Stimulated activated CD4-positive, alpha-beta T cell treated with anti-CD3 and anti-CD28 coated beads, Interleukin-15, amount 100 ng/mL, for 48 hours (primary cell): ENCODE data around the gene TBC1D7.
"Not testable (repeated sequence)": the region's sequence is repeated elsewhere in the genome, so short reads cannot be mapped to it uniquely, and the experiment has no call there.

Experiments
- DNase-seq, 2 donors: peaks; one replicate each; pipeline ENCODE4 v3.0.0-alpha.2; 2020; ENCODE audit warnings: low read depth in 2 of 2

The TBC1D7 gene

DNA sequence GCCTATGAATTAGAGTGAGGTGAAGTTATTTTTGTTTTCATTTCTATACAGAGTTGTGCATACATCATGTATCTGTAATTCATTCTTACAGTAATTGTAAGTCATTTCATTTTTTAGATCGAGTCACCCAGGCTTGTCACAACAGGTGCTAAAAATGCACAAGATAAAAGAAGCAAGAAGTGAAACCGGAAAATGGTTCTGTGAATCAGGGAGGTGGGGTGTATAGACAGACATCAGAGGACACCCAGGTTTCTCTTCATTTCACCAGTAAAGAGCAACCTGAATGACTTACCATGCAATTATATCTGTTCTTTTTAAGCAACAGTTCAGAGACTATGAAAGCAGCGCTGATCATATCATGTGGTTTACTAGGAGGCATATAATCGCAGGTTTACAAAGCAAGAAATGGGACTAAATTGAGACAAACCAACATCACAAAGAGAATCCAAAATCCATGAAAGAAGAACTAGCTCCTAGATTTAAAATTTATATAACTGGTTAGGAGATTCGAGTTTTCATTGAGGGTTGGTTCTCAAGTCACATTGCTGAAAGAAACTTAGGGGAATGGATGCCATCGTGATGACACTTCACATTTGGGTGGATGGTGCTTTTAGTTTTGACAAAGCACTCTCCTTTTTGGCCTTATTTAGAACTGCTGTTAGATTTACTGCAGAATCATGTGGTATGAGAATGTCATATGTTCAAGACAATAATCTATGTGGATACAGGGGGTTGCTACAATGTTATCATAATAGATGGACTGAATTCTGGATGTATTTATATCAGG is 27.9 kb upstream of the TBC1D7 start:
- DNase-seq = peak in 1 of 2 donors; percentile 14

DNA sequence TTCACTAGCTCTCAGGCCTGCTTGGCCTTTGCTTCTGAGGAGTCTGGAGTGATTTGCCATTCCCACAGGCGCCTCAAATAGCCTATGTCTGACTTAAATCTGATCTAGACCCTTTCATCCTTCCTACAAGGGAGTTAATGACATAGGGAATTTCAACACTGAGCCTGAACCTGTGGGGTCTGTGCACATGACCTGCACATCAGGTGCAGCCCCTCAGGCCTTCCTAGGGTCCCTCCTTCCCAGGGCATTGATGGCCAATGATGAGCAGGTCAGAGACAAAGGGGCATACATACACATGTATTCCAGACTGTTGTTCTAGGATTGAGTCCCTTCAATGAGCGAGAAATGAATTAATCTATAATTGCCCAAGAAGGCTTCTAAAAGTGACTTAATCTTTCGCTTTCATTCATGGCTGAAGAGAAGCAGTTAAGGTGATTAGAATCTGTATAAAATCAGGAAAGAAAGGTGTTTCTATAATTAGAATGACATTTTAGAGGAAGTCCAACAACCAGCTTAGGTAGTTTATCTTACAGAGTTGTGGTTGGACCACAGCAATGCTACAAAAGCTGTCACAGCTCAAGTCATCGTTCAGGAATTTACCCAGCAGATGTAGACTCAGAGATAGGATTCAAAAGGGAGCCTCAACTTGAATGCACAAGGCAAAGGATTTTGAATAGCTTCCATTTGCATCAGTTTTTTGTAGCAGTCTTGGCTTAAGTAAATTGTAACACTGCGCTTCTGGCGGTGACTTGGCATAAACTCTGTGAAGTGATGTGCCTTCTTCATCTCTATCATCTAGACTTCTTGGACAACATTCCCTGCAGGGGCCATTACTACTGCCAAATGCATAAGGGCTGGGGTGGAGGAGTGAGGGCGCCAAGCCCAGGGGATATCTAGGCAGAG is 27.0 kb upstream of the TBC1D7 start:
- peak in 1 of 2 donors; percentile 11 for DNase-seq

DNA sequence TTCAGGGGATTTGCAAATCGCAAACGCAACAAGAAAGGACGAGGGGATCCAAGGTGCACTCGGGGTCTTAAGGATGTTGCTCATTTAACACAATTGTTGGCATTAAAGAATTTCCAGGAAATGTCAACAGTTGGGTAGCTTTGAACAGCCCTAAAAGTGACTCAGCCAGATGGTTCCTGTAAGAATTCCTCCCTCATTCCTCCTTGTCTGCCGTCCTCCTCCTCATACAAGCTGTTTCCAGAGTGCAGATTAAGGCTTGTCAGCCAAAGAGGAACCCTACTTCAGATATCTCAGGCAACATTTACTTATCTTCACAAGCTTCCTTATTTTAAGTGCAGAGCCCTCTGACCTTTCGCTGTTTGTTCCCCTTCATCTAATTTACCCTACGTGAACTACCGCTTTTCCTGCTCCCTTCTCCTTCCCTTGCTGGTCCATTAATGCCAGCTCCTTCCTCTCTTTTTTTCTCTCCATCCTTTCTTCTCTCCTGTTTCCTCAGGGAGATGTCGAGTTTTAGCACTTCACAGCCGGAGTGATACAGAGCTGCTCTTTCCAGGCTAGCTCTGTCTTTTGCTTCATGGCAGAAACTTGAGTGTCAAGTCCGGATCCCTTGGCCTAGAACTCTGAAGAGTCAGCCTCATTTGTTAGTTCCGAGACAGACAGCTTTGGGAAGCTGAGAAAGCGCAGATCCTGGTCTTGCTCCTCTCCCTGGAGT is 26.1 kb upstream of the TBC1D7 start:
- DNase-seq = no peak

DNA sequence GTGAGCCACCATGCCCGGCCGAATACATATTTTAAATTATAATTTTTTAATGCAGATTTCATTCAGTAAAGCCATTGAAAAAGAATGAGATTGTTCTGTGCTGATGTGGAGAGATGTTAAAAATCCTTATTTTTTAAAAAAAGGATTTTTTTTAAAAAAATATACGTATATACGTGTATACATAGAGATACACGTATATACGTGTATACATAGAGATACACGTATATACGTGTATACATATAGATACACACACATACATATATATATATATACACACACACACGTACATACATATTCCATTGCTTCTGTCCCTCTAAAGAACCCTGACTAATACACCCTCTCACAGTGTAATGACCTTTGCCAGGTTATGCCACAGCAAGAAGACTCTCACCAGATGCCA is 23.8 kb upstream of the TBC1D7 start:
- DNase-seq = no peak

DNA sequence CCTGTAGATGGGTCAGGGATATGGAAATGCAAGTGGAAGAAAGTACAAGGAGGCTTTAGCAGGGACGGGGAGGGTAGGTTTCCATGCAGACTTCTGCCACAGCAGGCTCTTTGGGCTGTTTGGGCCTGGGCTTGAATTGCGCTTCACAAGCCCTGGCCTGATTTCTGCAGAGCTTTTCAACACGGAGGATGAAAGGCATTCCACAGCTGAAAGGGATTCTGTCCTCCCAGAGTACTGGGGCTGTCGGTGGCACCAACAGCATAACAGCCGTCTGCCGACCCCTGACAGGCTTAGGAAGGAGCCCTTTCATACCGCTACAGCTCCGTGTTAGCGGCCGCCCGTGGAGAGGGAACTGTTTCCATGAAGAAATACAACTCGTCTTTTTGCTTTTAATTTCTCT is 22.9 kb upstream of the TBC1D7 start:
- DNase-seq = no peak

DNA sequence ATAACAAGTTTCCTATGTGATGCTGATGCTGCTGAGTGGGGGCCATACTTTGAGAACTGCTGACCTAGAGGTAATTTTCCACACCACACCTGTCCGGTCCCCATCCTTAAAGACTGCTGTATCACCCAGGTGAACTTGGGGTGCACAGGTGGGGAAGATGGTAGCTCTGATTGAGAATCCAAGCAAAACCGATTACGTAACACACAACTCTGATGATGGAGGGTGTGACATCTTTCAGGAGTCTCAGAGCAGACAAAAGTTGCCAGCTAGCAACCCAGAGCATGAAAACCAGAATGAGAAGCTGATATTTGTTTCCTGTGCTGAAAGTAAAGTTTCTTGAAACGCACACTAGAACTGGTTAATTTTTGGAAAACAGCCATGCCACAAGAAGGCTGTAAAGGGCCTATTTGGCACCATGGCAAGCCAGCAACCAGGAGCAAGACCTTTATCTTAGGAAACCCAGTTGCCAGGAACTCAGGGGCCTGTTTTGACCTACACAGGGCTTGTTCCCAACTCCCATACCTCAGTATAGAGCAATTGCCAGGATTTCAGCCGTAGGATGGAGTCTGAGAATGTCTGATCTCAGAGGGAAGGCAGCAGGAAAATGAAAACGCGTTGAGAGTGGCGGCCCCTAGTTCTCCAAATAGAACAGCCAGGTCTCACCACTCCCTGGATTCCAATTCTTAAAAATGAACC is 21.6 kb upstream of the TBC1D7 start:
- DNase-seq = no peak

DNA sequence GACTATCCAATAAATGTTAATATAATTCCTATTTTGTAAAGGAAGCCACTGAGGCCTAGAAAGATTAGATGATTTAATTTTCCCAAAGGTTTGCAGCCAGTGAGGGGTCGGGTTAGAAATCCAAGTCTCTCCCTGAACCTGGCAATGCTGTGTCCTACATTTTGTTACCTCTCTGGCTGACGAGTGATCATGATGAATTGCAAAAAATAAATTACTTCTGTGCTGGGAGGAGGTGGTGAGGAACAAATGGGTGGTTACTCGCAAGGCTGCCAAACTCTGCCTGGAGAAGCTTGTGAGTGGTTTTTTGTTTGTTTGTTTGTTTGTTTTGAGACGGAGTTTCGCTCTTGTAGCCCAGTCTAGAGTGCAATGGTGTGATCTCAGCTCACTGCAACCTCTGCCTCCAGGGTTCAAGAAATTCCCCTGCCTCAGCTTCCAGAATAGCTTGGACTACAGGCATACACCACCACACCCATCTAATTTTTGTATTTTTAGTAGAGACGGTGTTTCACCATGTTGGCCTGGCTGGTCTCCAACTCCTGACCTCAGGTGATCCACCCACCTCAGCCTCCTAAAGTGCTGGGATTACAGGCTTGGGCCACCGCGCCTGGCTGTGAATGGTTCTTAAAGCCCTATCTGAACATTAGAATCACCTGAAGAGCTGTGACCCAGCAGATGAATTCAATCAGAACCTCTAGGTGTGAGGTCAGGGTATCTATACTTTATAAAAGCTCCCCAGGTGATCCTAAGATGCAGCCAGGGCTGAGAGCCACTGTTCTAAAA is 20.2 kb upstream of the TBC1D7 start:
- no peak for DNase-seq

DNA sequence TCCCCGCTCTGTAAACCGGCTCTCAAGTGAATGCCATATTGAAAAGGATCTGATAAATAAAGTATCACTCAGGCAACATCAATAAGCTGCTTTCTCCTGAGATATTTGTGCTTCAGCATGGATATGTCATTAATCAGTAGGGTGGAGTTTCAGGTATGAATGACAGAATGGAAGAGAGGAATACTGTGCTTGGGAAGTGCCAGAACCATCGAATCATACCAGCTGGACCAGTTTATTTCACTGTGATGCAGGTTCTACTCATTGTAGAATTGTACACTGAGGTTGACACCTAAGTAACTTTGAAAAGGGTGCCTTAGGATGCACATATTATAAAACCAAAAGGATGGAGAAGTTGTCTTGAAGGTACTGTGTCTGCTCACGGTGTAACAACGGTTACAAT is 17.9 kb upstream of the TBC1D7 start:
- no peak for DNase-seq

DNA sequence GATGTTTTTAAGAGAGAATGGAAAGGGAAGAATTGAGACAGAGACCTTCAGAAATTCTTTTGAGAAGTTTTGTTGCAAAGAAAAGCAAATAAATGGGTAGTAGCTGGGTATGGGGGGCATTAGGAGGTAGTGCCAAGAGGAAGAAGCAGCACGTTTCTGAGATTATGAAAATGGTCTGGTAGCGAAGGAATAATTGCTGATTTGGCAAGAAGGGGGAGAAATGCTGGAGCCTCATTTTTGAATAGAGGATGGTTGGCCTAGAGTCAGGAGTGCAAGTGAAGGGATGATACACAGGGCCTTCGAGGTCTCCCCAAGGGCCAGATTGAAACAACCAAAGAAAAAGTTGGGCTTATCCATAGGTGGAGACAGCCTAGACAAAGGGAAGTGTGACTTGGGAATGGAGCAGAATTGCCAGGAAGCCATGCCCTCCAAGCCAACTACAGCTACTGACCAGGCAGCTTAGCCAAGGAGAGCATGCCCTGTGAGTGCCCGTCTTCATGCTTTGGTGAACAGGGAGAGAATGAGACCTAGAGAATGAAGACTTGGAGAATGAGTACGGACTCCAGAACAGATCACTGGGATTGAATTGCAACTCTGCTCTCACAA is 14.2 kb upstream of the TBC1D7 start:
- no peak for DNase-seq

DNA sequence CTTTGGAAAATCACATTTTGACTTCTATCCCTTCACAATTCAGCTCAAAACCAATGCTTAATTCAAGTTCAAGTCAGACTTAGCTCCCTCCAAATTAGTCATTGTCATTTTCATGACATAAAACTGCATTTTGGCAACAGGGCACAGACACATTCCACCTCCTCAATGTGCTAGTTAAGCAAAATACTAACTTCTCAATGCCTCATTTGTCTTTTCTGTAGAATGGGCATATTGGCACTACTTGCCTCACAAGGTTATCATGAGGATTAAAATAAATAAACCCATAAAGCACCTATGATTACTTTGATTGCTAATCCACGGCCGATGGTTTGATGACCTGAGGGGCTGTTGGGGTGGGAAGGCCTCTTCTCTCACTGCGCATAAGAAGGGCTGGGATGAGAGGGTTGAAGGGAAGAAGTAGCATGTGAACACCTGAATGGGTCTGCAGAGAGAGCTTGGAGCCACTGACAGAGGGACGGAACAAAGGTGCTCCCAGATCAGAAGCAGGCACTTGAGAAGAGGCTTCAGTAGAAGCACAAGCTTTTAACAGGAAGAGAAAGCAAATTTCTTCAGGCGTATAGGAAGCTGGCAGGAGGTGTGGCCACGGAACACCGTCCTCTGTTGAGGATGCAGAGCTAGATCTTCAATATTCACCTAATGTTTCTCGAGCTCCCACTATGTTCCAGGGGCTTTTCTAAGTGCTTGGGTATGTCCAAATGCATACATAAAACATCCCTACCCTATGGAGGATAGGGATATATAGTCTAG is 11.7 kb upstream of the TBC1D7 start:
- DNase-seq = no peak

DNA sequence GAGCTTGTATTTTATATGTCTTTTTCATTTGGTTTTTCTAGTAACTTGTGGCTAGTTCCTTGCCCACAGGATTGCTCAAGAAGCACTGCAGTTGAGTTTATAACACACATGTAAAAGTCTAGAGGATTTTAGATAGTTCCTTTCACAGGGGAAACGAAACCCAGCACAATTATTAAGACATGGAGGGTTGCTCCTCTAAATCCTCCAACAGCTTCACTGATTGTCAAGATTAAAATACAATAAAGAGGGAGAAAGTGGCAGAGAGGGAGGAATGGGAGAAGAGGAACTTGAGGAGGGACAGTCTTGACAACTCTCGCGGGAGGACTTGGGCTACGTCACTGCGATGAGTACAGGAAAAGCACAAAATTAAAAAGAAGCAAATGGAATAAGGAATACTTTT is 9.7 kb upstream of the TBC1D7 start:
- no peak for DNase-seq

DNA sequence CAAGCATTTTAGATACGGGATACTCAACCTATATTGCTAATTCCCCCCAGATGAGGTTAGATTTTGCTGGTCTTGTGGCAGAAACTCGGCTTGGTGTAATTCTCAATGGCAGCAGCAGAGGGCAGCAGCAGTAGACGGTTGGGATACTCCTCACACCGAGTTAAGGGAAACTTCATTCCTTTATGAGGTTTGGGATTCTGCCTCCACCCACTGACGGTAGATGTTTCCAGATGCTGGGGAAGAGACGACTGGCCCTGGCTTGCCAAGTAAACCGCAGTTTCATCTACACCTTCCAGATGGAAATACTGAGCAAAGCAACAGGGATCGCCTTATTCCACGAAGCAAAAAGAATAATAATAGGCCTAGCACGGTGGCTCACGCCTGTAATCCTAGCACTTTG is 8.2 kb upstream of the TBC1D7 start:
- DNase-seq = peak; percentile 54 to 55

DNA sequence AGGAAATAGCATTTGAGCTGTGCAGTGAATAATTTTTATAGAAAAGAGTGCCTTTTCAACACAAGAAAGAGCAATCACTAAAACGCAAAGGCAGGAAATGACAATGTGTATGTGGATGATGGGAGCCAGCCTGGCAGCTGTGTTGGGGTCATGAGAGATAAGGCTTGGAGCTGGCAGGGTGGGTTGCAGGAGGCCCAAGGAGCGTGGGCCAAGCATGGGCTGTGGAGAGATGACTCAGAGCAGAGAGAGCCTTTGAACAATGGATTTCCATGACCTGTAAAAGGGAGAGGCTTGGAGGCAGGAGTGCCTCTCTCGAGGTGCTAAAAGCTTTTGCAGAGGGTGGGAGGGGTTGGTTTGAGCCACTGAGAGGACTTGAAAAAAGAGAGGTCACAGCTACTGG is 6.6 kb upstream of the TBC1D7 start:
- DNase-seq = no peak

DNA sequence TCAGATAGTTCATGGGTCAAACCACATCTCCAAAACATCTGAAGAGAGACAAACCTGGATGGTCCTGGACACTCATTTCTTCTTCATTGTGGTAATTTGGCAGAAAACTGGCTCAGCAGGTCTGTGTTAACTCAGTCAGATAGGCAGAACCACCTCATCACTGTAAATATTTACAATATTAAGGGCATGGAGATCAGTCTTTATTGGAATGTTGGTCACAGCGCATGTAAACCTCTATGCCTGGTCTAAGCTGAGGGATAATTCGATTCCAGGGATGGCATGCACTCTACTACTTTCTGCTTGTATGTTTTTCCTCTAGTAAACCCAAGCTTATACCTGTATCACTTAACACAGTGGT is 4.0 kb upstream of the TBC1D7 start:
- no peak for DNase-seq

DNA sequence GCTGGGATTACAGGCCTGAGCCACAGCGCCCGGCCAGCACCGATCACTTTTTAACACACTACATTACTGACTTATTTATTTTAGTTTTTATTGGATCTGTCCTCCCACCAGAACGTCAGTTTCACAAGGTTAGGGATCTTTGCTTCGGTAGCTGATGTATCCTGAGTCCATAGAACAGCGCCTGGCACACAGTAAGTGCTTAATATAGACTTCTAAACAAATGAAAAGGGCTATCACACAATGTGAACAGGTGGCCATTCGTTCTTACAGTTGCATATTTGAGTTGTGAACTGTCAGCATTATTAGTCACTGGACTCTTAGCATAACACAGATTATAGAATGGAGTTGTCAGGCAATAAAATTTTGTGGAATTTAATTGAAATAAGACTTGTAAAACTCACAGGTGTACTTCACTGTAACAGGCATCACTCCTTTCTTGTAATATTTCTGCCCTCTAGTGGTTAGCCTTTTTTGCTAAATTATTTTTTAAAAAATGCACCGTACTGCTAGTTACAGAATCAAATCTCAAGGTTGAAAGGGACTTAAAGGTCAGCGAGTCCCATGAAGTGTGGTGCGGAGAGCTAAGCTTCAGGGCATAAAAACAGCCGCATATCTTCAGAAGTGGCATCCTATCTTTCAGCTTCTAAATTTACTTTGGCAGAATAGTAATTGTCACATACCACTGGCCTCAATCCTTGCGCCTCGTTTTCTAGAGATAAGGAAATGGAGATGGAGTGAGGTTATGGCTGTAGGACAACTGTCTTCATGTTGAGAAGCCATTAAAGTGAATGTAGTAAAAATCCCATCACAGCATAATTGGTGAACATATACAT is 3.4 kb upstream of the TBC1D7 start:
- DNase-seq = no peak

DNA sequence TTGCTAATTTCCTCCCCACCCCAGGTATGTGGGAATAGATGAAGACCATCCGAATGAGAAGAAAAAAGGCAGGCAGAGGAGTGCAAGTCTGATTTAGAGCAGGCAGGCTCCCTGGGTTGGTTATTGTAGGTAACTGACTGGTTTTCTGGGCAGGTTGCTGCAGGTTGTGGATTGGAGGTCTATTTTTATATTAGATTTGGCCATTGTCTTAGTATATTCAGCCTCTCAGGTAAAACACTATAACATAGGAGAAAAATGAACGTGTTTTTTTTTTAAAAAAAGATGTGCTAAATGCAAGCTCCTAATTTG is 492 bp upstream of the TBC1D7 start:
- no peak for DNase-seq

DNA sequence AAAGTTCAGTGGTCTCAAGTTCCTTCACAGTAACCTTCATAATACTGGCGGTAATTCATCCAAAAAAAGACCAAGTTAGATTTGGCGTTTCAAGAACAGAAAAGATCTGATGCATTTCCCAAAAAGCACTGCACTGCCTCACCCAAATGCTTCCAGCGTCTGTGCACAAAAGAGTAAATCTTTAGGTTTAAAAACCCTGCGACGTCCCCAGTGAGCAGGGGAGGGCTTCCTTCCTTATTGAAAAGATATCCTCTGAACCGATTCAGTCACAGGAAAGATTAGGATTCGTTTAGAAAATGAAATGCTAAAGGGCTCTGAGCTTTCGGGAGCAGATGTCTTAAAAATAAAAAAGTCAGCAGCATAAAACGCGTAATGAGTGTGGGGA is 654 bp downstream of the TBC1D7 start:
- no peak for DNase-seq

DNA sequence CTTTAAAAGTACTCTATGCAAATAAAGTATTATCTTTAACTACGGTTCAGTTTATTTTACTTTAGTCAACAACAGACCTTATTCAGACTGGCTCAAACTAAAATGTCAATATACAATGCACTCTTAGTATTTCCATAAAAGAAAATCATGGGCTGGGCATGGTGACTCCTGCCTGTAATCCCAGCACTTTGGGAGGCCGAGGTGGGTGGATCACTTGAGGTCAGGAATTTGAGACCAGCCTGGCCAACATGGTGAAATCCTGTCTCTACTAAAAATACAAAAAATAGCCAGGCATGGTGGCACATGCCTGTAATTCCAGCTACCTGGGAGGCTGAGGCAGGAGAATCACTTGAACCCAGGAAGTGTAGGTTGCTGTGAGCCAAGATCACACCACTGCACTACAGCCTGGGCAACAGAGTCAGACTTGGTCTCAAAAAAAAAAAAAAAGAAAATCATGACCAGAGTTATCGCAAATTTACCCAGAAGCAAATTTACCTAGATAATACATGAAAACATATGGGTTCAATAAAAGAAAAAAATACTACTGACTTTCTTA is 2.2 kb downstream of the TBC1D7 start:
- not testable (repeated sequence) for DNase-seq
